SK-N-DZ (cell line): ENCODE data around the gene IAH1.

ENCODE experiments used
- DNase-seq: peaks from one replicate; pipeline ENCODE4 v3.0.0-alpha.2; 2015; ENCODE audit warnings: low spot score

IAH1 gene

DNA sequence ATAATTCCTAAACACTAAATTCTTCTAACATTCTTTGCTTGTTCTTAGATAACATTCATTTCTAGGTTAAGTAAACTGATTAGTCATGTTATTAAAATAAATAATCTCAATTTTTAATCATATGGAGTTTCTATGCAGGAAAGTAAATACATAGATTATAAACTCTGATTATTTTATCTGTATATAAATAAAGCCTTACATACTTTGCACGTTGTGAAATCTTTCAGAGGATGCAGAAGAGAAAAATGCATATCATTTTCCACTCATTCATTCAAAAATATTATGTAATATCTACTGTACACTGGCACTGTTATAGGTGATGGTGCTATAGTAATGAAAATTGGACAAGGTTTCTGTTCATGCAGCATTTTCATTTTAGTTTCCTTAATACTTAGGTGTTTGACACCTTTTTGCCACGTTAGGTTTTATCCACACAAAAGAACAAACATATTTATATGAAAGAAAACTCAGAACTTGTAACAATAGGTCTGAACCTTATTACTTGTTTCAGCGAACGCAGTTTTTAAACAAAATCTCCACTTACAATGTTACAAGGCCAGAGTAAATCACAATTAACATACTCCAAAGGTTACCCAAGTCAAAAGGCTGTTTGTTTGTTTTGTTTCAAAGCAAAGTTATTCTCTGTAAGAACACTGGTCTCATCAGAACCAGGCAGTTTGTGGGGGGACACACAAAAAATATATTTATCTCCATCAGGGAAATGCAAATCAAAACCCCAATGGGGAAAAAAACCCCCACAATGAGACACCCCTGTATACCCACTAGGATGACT, 53.8 kb downstream of the IAH1 start:
- DNase-seq: no peak

GRCh38 chr2:9532421-9532820, 58.1 kb downstream of the IAH1 start:
- no peak for DNase-seq

DNA sequence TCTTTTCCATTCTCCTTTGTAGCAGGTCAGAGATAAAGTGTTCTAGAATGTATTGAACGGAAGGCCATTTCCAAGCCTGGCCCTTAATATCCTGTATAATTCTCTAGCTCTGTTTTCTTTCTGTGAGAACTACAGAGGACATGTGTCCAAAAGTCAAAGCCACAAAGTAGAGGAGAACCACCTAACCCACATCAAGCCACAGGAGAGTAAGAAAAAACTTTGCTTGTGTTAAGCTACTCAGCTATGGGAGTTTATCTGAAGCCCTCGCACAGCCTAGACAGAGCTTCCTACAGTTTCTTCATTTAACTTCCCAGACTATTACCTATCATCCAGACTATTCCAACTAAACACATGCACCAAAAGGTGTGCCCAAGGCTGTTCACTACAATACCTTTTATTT, 59.3 kb downstream of the IAH1 start:
- DNase-seq: no peak

DNA sequence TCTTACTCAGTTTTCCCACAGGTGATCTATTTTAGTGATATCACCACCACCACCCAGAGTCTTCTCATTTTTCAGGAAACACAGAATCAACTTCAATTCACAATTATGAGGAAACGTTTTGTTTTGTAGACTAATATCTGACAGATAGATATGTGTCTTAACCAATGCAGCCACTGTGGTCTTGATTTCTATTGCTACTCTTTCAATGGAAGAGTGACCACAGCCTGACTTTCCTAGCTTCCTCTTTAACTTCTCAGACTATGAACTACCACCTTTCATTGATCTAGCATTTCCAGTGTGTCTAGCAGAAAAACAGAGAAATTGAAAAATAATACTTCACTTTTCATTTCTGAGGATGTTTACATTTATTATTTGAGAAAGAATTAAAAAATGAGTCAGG, 60.8 kb downstream of the IAH1 start:
- no peak for DNase-seq

GRCh38 chr2:9536504-9536903, 62.2 kb downstream of the IAH1 start:
- no peak for DNase-seq

GRCh38 chr2:9538000-9538507, 63.7 kb downstream of the IAH1 start:
- DNase-seq: no peak
